Measurements from ENCODE around the gene NCBP2L.

Gene NCBP2L

GRCh38 chrX:107777536-107777832 is at the start of gene NCBP2L:
TSS of gene NCBP2L (plus strand) at chrX:107777733. CDS start at chrX:107794221, 16,488 bp downstream.
- DNase-seq: no peak
- no peak for TF ChIP-seq CTCF (IDR thresholded peaks at IDR 0.05; ENCODE audit: low read depth, low read length, missing control alignments)
- no peaks in the 10 kb centered on the region for H3K27me3 ChIP-seq (replicated peaks)
- in situ Hi-C loops (cut with HindIII; ENCODE audit: low pct_ligation_motif_present, low sequenced_read_pairs): no loop called here
- no peak within 1 kb of the TSS for H3K27ac ChIP-seq
- H3K4me3 ChIP-seq (ENCODE audit: low read depth, low read length): peak within 1 kb of the TSS; percentile 51
- H3K36me3 ChIP-seq (replicated peaks): no peaks in the 10 kb centered on the region

- Histone ChIP-seq H3K27ac (no peak overlapping the region), H3K36me3 (replicated peaks) (no peaks in the 10 kb centered on the region), H3K27me3 (replicated peaks) (no peaks in the 10 kb centered on the region), H3K4me3 (ENCODE audit: low read depth, low read length) (no peak overlapping the region)
- in situ Hi-C loops (cut with HindIII; ENCODE audit: low pct_ligation_motif_present, low sequenced_read_pairs): no loop called here
- DNase-seq: no peak
- TF ChIP-seq CTCF (IDR thresholded peaks at IDR 0.05; ENCODE audit: low read depth, low read length, missing control alignments): no peak
Measured at GRCh38 chrX:107728371-107729099, 49.0 kb upstream of the NCBP2L start.

DNA sequence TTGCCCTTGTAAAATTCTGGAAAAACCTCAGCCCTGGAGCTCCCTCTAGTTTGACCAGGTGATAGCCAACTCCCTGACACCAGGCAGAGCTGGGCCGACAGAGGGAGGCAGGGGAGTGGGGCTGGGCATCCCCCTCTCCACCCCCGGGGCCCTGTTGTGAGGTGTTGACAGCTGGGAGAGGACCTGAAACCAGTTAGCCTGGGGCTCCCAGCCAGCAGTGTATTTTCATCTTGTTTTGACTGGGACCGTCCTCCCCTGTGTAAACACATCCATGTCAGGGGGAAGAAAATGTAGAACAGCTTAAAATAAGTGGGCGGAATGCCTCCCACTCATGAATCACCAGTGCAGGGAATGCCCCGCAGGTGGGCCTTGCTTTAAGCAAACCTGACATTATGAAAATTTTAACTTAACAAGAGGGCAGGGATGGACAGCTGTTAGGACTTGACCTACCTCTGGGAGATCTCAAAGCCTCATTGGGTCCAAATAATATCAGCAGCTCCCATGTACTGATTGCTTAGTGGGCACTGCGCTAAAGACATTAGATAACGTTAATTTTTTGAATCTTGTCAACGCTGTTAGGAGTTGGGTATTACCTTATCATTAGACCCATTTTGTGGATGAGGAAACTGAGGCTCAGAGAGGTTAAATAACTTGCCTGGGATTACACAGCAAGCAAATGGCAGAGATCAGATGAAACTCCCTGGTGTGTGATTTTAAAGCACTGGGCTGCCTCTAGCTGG is 47.8 kb upstream of the NCBP2L start:
- Histone ChIP-seq H3K36me3 (replicated peaks) (no peaks in the 10 kb centered on the region), H3K4me3 (ENCODE audit: low read depth, low read length) (no peak overlapping the region), H3K27me3 (replicated peaks) (no peaks in the 10 kb centered on the region), H3K27ac (no peak overlapping the region)
- in situ Hi-C loops (cut with HindIII; ENCODE audit: low pct_ligation_motif_present, low sequenced_read_pairs): no loop called here
- TF ChIP-seq CTCF (IDR thresholded peaks at IDR 0.05; ENCODE audit: low read depth, low read length, missing control alignments): no peak
- no peak for DNase-seq

DNA sequence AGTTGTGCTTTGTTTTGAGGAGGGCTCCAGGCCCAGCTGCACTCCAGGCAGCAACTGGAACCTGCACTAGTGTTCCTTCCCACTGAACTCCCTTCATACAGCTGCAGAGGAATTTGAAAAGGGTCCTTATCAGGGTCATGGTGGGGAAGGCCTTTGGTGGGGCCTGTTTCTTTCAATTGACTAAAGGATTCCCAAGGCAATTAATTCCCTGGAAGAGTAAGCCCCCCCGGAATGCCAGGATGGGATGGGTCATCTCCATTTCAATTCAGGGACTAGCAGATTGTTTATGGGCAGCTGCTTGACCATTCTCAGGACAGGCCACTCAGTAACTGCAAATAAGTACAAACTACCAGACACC is 47.3 kb upstream of the NCBP2L start:
- Histone ChIP-seq H3K36me3 (replicated peaks) (no peaks in the 10 kb centered on the region), H3K4me3 (ENCODE audit: low read depth, low read length) (no peak overlapping the region), H3K27me3 (replicated peaks) (no peaks in the 10 kb centered on the region), H3K27ac (no peak overlapping the region)
- in situ Hi-C loops (cut with HindIII; ENCODE audit: low pct_ligation_motif_present, low sequenced_read_pairs): no loop called here
- DNase-seq: no peak
- TF ChIP-seq CTCF (IDR thresholded peaks at IDR 0.05; ENCODE audit: low read depth, low read length, missing control alignments): no peak

- in situ Hi-C loops (cut with HindIII; ENCODE audit: low pct_ligation_motif_present, low sequenced_read_pairs): no loop called here
- H3K4me3 ChIP-seq (ENCODE audit: low read depth, low read length): no peak overlapping the region
- DNase-seq: no peak
- no peaks in the 10 kb centered on the region for H3K36me3 ChIP-seq (replicated peaks)
- H3K27ac ChIP-seq: no peak overlapping the region
- TF ChIP-seq CTCF (IDR thresholded peaks at IDR 0.05; ENCODE audit: low read depth, low read length, missing control alignments): no peak
- H3K27me3 ChIP-seq (replicated peaks): no peaks in the 10 kb centered on the region
Measured at GRCh38 chrX:107730991-107731766, 46.4 kb upstream of the NCBP2L start.

Measured in brain microvascular endothelial cell (primary cell).